Activated effector memory CD4-positive, alpha-beta T cell treated with Interleukin-2 at 50 U/mL for 16 hours (primary cell): ENCODE results near the gene RPS27A.
"Not testable (repeated sequence)": the region's sequence is repeated elsewhere in the genome, so short reads cannot be mapped to it uniquely, and the experiment has no call there.

Experiments used
- DNase-seq: peaks from one replicate; pipeline ENCODE4 v3.0.0-alpha.2; 2020

Gene RPS27A

DNA sequence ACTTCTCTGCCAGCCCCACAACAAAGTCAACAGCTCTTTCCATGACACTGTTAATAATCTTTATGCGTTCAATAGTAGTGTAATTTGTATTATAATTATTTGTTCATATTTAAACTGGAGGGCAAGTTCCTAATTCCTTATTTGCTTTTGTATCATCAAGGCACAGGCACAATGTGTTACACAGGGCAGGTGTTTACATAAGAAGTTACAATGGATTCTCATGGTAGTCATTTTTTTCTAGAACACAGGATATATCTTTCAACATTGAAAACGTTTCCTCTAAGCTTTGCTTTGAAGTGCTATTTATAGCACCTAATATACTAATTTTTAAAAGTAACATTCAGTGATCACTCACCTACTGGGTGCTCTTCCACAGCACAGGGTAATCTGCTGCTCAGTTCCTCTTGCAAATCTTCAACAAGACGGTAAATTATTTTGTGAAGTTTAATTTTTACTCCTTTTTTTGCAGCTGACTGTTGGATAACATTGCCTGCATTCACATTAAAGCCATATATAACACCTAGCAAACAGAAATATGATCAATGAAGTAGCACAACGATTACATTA is 7.3 kb downstream of the RPS27A start:
- no peak for DNase-seq

DNA sequence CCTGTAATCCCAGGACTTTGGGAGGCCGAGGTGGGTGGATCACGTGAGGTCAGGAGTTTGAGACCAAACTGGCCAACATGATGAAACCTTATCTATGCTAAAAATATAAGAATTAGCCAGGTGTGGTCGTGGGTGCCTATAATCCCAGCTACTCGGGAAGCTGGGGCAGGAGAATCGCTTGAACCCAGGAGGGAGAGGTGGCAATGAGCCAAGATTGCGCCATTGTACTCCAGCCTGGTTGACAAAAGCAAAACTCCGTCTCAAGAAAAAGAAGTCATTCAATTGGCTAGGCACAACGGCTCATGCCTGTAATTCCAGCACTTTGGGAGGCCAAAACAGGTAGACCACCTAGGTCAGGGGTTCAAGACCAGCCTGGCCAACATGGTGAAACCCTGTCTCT is 9.1 kb downstream of the RPS27A start:
- DNase-seq: not testable (repeated sequence)

- no peak for DNase-seq
These were observed 10.1 kb downstream of the RPS27A start for GRCh38 chr2:55242617-55243016.

DNA sequence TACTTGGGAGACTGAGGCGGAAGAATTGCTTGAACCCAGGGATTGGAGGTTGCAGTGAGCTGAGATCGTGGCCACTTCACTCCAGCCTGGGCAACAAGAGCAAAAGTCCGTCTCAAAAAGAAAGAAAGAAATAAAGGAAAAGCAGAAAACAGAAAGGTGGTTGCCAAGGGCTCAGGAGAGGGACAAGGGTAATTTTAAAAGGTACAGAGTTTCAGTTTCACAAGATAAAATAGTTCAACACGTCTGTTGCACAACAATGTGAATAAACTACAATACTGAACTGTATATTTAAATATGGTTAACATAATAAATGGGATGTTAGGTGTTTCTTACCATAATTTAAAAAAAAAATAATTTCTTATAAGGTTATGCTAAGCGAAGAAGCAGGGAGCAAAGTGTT is 12.9 kb downstream of the RPS27A start:
- no peak for DNase-seq

GRCh38 chr2:55247025-55247424 is 14.5 kb downstream of the RPS27A start:
- DNase-seq: no peak

- DNase-seq: no peak
These were observed 20.3 kb downstream of the RPS27A start for GRCh38 chr2:55252832-55253231.

GRCh38 chr2:55259586-55259985 is 27.1 kb downstream of the RPS27A start:
- not testable (repeated sequence) for DNase-seq

GRCh38 chr2:55268288-55268906 is 35.9 kb downstream of the RPS27A start:
- DNase-seq: no peak

GRCh38 chr2:55268907-55269644 is 36.6 kb downstream of the RPS27A start, which contains the start of gene MTIF2:
MTIF2 (minus strand) TSS chr2:55269231; CDS start chr2:55263858, 5,373 bp downstream.
- DNase-seq: peak; percentile 81

DNA sequence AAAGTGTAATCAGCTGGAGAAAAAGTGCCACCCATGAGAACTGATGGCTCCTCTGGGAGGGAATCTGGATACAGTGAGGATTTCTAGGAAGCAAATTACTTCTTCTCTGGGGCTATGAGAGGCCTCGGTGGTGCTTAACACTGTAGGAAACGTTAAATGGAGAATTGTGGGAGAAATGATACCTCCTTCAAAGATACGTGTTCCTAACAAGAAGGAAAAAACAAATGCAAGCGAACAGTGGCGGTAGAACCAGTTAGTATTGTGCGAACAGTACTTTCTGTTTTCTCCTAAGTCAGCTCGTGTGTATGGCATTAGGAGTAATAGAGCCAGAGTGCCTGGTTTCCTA is 37.1 kb downstream of the RPS27A start:
- DNase-seq: no peak

DNA sequence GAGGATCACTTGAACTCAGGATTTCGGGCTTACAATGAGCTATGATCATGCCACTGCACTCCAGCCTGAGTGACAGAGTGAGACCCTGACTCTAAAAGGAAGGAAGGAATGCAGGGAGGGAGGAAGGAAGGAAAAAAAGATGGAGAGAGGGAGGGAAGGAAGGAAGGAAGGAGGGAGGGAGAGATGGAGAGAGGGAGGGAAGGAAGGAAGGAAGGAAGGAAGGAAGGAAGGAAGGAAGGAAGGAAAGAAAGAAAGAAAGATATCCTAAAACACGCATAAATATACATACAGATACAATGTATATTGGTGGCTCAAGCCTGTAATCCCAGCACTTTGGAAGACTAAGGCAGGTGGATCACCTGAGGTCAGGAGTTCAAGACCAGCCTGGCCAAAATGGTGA is 41.9 kb downstream of the RPS27A start:
- not testable (repeated sequence) for DNase-seq

DNA sequence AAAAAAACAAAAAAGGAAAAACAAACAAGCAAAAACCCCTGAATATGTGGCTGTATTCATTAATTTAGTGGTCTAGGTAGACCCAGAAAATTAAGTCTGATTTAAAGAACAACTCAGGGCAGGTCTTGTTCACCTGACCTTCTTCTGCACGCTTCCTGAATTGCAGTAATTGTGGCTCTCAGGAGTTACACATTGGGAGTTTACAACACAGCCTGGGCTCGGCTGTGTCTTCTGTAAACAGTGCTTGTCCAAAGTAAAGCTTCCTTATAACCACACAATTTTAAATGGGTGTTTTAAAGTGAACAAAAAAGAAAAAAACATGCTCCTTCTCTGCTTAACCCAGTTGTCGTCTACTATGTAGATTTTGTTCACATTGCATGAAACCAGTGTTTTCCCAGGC is 44.8 kb downstream of the RPS27A start:
- no peak for DNase-seq

DNA sequence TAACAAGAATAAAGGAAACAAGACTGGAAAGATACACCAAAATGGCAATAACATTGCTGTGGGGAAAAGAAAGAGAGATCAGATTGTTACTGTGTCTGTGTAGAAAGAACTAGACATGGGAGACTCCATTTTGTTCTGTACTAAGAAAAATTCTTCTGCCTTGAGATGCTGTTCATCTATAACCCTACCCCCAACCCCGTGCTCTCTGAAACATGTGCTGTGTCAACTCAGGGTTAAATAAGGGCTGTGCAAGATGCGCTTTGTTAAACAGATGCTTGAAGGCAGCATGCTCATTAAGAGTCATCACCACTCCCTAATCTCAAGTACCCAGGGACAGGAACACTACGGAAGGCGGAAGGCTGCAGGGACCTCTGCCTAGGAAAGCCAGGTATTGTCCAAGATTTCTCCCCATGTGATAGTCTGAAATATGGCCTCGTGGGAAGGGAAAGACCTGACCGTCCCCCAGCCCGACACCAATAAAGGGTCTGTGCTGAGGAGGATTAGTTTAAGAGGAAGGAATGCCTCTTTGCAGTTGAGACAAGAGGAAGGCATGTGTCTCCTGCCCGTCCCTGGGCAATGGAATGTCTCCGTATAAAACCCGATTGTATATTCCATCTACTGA is 46.8 kb downstream of the RPS27A start:
- DNase-seq: not testable (repeated sequence)

DNA sequence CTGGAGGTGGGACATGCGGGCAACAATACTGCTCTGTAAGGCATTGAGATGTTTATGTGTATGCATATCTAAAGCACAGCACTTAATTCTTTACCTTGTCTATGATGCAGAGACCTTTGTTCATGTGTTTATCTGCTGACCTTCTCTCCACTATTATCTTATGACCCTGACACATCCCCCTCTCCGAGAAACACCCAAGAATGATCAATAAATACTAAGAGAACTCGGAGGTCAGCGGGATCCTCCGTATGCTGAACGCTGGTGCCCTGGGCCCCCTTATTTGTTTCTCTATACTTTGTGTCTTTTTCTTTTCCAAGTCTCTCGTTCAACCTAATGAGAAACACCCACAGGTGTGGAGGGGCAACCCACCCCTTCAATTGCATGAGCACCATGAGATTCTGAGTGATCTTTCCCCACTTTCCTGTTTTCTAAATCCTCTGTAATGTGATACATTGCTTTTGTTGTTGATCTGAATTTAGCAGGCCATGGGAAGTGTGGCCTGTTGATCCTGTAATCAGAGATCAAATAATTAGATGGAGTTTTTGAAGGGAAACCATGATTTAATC is 47.5 kb downstream of the RPS27A start:
- DNase-seq: not testable (repeated sequence)

DNA sequence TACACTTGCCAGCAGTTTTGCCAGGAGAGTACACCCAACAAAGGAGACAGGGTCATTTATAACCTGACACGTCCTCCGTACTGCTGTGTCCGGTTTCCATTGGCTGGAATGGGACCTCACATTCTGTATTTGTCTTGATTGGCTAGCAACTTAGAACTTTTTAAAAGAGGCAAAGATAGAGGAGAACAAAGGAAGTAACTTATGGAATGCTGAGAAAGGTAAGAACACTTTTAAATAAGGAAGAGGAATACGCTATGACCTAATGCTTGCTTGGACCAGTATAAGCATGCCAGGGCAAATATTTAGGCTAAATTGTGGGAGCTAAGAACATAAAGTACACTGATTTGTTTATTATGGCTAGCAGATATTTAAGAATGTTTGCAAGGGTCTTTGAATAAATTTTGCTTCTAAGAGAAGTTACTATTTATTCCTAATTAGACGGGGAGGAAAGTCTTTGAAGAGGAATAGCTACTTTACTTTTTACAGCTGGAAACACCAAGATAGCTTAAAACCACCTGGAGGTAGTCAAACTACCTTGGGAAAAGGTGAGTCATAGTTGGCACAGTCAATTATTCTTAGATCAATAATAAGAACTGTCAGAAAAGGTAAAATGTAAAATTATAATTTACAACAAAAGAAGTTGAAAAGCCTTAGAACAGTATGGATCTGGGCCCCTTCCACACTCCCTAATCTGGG is 48.5 kb downstream of the RPS27A start:
- not testable (repeated sequence) for DNase-seq

DNA sequence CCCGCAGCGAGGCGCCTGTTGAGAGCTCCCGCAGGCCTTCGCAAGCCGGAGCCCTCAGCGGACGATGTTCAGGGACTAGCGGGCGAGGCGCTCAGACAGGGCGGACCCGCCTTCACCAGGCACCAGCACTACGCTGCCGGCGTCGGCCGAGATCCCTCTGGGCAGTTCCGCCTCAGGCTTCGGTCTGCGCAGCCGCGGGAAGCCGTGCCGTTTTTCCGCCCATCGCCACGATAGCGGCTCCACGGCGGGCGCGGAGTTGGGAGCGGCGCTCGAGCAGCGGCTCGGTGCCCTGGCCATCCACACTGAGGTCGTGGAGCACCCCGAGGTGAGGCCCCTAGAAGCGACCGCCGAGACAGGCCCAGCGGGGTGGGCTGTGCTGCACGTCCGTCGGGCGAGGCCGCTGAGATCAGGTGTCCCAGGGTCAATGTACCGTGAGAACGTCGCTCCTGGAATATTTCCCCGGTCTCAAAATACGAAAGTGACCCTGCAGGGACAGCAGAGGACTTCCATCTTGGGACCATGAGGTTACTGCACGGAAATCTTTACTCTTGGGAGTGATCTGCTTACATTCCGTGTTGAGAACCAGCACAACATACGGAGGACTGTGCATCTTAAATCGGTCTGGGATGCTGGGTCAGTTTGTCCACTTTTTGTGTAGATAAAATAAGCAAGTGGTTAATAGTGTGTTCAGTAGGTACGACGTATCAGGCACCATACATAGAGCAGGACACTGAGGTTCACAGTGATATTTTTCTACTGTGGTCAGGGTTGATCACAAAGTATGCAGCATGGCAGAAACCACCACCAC is 49.8 kb downstream of the RPS27A start:
- DNase-seq: peak; percentile 86

DNA sequence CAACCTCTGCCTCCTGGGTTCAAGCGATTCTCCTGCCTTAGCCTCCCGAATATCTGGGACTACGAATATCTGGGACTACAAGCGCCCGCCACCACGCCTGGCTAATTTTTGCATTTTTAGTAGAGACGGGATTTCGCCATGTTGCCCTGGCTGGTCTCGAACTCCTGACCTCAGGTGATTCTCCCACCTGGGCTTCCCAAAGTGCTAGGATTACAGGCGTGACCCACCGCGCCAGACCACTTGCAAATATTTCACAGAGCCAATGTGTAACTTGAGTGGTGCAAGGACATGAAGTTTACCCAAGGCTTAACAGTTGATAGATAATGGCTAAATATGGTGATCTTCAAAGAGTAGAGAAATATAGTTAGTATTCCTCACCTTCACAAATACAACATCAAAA is 50.6 kb downstream of the RPS27A start:
- DNase-seq: no peak
